Measurements from ENCODE around the gene GZMB. TPM values are rescaled to one million over a fixed set of nuclear protein-coding genes. Genes with fewer than 3 reads are reported as not detected.
A peak's percentile ranks its signal among the peaks of the same experiment; 100 is the strongest.

Gene GZMB
- 6,140 and 6,145 TPM in 2 replicates for total RNA-seq

DNA sequence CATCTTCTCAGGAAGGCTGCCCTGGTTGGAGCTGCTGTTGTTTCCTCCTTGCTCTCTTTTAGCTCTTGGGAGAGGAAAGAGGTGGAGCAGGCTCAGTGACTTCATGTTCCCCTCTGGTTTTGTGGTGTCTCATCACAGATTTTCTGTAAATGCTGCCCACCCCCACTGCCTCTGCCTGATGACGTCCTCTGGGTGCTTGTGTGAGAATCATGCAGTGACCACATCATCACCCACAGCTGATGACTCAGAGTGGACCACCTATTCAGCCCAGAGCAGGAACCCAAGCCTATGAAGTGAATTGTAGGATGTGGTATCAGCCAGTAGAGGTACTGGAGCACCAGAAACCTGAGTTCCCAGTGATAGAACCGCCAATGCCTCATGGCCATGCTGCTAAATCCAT is at the start of gene GZMB:
TSS of gene GZMB (minus strand) at position 33 of the 400 bp plus-strand sequence. CDS start at position 3, 30 bp downstream.
- Mint-ChIP-seq H3K27me3 (ENCODE audit: insufficient read depth) (no peaks in the 10 kb centered on the region), H3K36me3 (ENCODE audit: low read depth) (peaks cover 63% of the 10 kb centered on the region), H3K27ac (peak within 1 kb of the TSS; percentile 97), H3K9me3 (peaks cover 9% of the 10 kb centered on the region), H3K4me1 (ENCODE audit: low read depth) (peaks cover 85% of the 10 kb centered on the region), H3K4me3 (peak within 1 kb of the TSS; percentile 94)
- DNase-seq (ENCODE audit: low spot score): peak; percentile 76
- intact Hi-C loops (cut with micrococcal nuclease): loop anchor here (1.0 to 2.0 kb wide), 6 partner anchors 19 to 59 kb away; no protein-coding TSS in a partner anchor

- Mint-ChIP-seq H3K27ac (no peak overlapping the region), H3K27me3 (ENCODE audit: insufficient read depth) (no peaks in the 10 kb centered on the region), H3K9me3 (peaks cover 1% of the 10 kb centered on the region), H3K36me3 (ENCODE audit: low read depth) (peaks cover 6% of the 10 kb centered on the region), H3K4me3 (no peak overlapping the region), H3K4me1 (ENCODE audit: low read depth) (peaks cover 51% of the 10 kb centered on the region)
- intact Hi-C loops (cut with micrococcal nuclease): no loop called here
- DNase-seq (ENCODE audit: low spot score): no peak
Observed at GRCh38 chr14:24681056-24681455, 47.1 kb upstream of the GZMB start.

GRCh38 chr14:24680516-24680915 is 46.5 kb upstream of the GZMB start:
- H3K4me3 Mint-ChIP-seq: no peak overlapping the region
- intact Hi-C loops (cut with micrococcal nuclease): no loop called here
- no peak overlapping the region for H3K27ac Mint-ChIP-seq
- peaks cover 3% of the 10 kb centered on the region for H3K9me3 Mint-ChIP-seq
- H3K36me3 Mint-ChIP-seq (ENCODE audit: low read depth): peaks cover 8% of the 10 kb centered on the region
- DNase-seq (ENCODE audit: low spot score): no peak
- H3K27me3 Mint-ChIP-seq (ENCODE audit: insufficient read depth): no peaks in the 10 kb centered on the region
- peaks cover 55% of the 10 kb centered on the region for H3K4me1 Mint-ChIP-seq (ENCODE audit: low read depth)

DNA sequence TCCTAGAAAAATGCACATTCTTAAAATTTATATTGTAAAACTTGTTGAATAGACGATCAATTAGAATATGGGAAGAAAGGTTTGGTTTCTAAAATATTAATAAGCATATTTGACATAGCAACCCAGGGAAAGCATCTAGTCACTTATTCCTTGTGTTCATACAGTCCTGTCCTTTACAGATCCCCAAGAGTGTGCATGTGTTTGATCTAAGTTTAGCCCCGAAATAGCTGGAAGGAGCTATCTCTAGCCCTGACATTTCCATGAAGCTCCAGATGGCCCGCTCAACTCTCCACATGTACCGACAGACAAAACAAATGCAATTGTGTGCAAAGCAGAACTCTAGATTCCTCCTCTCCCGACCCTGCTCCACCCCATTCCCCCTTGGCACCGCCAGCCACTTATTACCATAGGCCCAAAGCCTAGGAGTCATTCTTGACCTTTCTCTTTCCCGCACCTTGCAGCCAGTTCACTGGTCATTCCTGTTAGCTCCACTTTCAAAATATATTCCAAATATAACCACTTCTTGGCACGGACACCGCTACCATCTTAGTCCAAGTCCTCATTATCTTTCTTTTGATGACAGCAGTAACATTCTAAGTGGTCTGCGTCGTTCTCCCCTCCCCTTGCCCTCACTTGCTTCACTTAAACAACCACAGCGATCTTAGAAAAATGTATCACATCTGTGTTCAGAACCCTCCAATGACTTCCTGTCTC is 45.4 kb upstream of the GZMB start:
- Mint-ChIP-seq H3K27ac (peak overlapping the region; percentile 64), H3K27me3 (ENCODE audit: insufficient read depth) (no peaks in the 10 kb centered on the region), H3K4me3 (peak overlapping the region; percentile 49), H3K9me3 (peaks cover 3% of the 10 kb centered on the region), H3K36me3 (ENCODE audit: low read depth) (peaks cover 6% of the 10 kb centered on the region), H3K4me1 (ENCODE audit: low read depth) (peaks cover 62% of the 10 kb centered on the region)
- intact Hi-C loops (cut with micrococcal nuclease): loop anchor here (1.0 to 10.0 kb wide), 5 partner anchors 14 to 345 kb away; partner anchors contain the start of genes ADCY4, GZMB and RIPK3
- DNase-seq (ENCODE audit: low spot score): no peak

DNA sequence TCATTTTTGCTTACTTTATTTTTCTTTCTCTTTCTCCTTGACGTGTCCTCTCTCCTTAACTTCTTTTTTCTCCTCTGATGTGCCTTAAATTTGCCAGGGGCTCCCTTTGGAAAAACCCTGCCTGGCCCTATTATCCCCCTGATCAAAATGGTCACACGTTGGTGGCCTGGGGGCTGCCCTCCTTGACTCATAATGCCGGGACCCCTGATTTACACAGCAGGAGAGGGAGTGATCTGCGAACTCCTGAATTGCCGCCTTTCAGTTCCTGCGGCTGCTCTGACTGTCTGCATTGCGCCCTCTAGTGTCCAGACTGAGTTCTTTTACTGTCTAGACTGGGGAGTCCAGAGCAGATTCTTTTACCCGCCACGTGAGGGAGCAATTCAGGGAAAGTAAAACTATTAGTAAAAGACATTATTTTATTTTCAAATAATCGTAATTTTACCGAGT is 44.8 kb upstream of the GZMB start:
- Mint-ChIP-seq H3K27me3 (ENCODE audit: insufficient read depth) (no peaks in the 10 kb centered on the region), H3K36me3 (ENCODE audit: low read depth) (peaks cover 6% of the 10 kb centered on the region), H3K9me3 (peaks cover 3% of the 10 kb centered on the region), H3K27ac (peak overlapping the region; percentile 94), H3K4me3 (peak overlapping the region; percentile 74), H3K4me1 (ENCODE audit: low read depth) (peaks cover 67% of the 10 kb centered on the region)
- DNase-seq (ENCODE audit: low spot score): peak; percentile 77
- intact Hi-C loops (cut with micrococcal nuclease): loop anchor here (1.0 to 10.0 kb wide), 6 partner anchors 14 to 344 kb away; partner anchors contain the start of genes ADCY4, GZMB and RIPK3

DNA sequence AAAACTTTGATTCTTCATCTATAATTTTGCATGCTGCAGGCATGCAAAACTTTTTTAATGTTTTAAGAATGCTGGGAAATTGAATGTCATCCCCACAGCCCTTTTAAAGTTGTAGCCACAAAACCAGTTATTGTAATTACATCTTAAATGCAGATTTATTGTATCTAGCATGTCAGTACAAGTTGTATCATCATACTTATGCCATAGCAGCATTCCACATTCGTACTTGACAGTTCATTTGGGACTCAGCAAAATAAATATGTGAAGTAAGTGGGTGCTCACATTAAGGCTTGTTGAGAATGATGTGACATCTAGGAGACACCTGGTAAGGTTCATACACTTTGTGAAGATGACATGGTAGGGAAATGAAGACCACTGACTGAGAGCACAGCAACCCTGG is 44.0 kb upstream of the GZMB start:
- H3K4me3 Mint-ChIP-seq: no peak overlapping the region
- no peaks in the 10 kb centered on the region for H3K27me3 Mint-ChIP-seq (ENCODE audit: insufficient read depth)
- peaks cover 6% of the 10 kb centered on the region for H3K36me3 Mint-ChIP-seq (ENCODE audit: low read depth)
- no peak for DNase-seq (ENCODE audit: low spot score)
- H3K4me1 Mint-ChIP-seq (ENCODE audit: low read depth): peaks cover 75% of the 10 kb centered on the region
- intact Hi-C loops (cut with micrococcal nuclease): loop anchor here (1.0 to 10.0 kb wide), 3 partner anchors 13 to 343 kb away; partner anchors contain the start of genes ADCY4 and RIPK3
- peaks cover 3% of the 10 kb centered on the region for H3K9me3 Mint-ChIP-seq
- peak overlapping the region; percentile 19 for H3K27ac Mint-ChIP-seq

DNA sequence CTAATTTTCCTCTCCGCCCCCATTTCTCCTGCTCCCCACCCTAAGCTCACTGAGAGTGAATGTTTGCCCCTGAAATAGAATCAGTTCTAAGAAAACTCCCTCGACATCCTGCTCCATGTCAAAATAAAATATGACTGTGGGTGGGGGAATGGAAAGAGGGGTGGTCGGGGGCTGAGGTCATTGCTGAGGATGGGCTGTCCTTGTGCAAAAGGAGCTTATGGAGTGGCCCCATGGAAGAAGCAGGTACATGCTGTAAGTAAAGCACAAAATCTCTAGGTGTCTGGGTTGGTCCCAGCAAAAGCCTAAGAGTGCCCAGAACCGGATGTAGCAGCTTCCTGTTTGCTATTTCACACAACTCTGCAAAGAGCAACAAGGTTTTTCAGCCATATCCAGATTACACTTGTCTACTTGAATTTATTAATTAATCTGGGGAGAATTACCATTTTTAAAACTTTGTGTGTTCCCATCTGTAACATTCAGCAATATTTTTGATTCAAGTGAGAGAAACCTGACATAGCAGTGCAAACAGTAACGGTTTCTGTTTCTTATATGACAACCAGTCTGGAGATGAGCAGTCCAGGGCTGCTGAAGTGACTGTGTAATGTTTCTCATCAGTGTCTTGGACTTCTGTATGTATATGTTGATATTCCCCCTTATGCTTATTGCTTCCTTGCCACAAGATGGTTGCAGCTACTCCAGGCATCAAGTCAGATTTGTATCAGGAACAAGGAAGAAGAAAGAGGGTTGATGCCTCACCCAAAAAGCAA is 40.4 kb upstream of the GZMB start:
- H3K4me1 Mint-ChIP-seq (ENCODE audit: low read depth): peaks cover 92% of the 10 kb centered on the region
- DNase-seq (ENCODE audit: low spot score): peak; percentile 55
- H3K36me3 Mint-ChIP-seq (ENCODE audit: low read depth): peaks cover 6% of the 10 kb centered on the region
- peak overlapping the region; percentile 98 for H3K27ac Mint-ChIP-seq
- intact Hi-C loops (cut with micrococcal nuclease): loop anchor here (1.0 to 10.0 kb wide), 6 partner anchors 19 to 340 kb away; partner anchors contain the start of genes ADCY4, GZMB, GZMH and RIPK3
- no peaks in the 10 kb centered on the region for H3K27me3 Mint-ChIP-seq (ENCODE audit: insufficient read depth)
- H3K9me3 Mint-ChIP-seq: peaks cover 3% of the 10 kb centered on the region
- peak overlapping the region; percentile 77 for H3K4me3 Mint-ChIP-seq

DNA sequence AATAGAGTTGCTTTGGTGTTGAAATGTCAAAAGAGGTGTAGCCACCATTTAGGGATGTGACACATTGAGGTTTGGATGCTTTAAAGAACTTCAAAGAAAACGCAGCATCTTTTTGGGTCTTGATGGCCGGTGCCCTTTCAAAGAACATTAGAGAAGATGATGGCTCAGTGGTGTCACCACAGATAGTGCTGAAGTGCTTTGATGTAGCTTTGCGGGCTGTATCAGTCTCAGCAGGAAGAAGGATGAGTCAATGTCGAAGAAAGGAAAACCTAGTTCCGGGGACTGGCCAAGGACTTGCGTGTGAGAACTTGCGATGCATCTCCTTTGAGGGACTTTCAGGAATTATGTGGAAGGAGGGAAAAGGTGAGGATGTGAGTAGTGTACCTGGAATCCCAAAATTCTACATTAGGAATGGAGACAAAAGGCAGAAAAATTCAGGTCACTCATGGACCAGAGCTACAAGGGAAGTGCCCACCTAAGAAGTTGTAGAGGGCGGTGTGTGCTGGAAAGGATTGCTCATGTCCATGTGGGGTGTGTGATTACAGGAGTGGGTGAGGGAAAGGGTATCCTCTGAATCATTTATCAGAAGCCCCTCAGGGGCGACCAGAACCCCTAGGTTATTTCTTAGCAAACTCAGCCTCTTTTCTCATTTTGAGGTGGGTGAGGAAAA is 39.7 kb upstream of the GZMB start:
- Mint-ChIP-seq H3K27ac (peak overlapping the region; percentile 98), H3K4me1 (ENCODE audit: low read depth) (peaks cover 89% of the 10 kb centered on the region), H3K9me3 (peaks cover 3% of the 10 kb centered on the region), H3K4me3 (peak overlapping the region; percentile 77), H3K36me3 (ENCODE audit: low read depth) (peaks cover 4% of the 10 kb centered on the region), H3K27me3 (ENCODE audit: insufficient read depth) (no peaks in the 10 kb centered on the region)
- intact Hi-C loops (cut with micrococcal nuclease): loop anchor here (1.0 to 10.0 kb wide), 8 partner anchors 8 to 339 kb away; partner anchors contain the start of genes ADCY4, GZMB, GZMH and RIPK3
- peak; percentile 74 for DNase-seq (ENCODE audit: low spot score)

GRCh38 chr14:24673059-24673458 is 39.1 kb upstream of the GZMB start:
- peaks cover 4% of the 10 kb centered on the region for H3K9me3 Mint-ChIP-seq
- no peak for DNase-seq (ENCODE audit: low spot score)
- peaks cover 4% of the 10 kb centered on the region for H3K36me3 Mint-ChIP-seq (ENCODE audit: low read depth)
- intact Hi-C loops (cut with micrococcal nuclease): loop anchor here (1.0 to 10.0 kb wide), 4 partner anchors 8 to 338 kb away; partner anchors contain the start of genes ADCY4 and RIPK3
- peak overlapping the region; percentile 98 for H3K27ac Mint-ChIP-seq
- H3K4me1 Mint-ChIP-seq (ENCODE audit: low read depth): peaks cover 89% of the 10 kb centered on the region
- H3K27me3 Mint-ChIP-seq (ENCODE audit: insufficient read depth): no peaks in the 10 kb centered on the region
- H3K4me3 Mint-ChIP-seq: peak overlapping the region; percentile 77

- Mint-ChIP-seq H3K36me3 (ENCODE audit: low read depth) (peaks cover 6% of the 10 kb centered on the region), H3K4me1 (ENCODE audit: low read depth) (peaks cover 87% of the 10 kb centered on the region), H3K4me3 (peak overlapping the region; percentile 54), H3K9me3 (peaks cover 4% of the 10 kb centered on the region), H3K27ac (peak overlapping the region; percentile 90), H3K27me3 (ENCODE audit: insufficient read depth) (no peaks in the 10 kb centered on the region)
- intact Hi-C loops (cut with micrococcal nuclease): loop anchor here (5.0 to 10.0 kb wide), 2 partner anchors 133 to 336 kb away; partner anchors contain the start of genes ADCY4 and RIPK3
- peak; percentile 28 for DNase-seq (ENCODE audit: low spot score)
Observed at GRCh38 chr14:24670594-24670993, 36.6 kb upstream of the GZMB start.

DNA sequence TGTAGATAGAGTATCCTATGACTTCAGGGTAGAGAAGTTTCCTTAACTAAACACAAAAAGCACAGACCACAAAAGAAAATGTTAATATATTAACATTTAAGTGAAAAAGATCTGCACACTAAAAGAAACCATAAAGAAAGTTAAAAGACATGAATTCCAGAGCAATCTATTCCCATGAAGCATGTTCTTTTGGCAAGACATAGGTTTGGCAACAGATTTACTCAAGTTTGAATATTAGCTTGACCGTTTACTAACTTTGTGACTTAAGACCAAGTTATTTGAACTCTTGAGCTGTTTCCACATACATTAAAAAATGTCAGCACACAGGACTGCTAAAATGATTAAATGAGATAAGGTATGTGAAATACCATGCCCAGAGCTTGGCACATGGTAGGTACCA is 35.7 kb upstream of the GZMB start:
- no peak for DNase-seq (ENCODE audit: low spot score)
- intact Hi-C loops (cut with micrococcal nuclease): loop anchor here (5.0 to 10.0 kb wide), 2 partner anchors 132 to 335 kb away; partner anchors contain the start of genes ADCY4 and RIPK3
- Mint-ChIP-seq H3K27ac (peak overlapping the region; percentile 68), H3K27me3 (ENCODE audit: insufficient read depth) (no peaks in the 10 kb centered on the region), H3K4me1 (ENCODE audit: low read depth) (peaks cover 87% of the 10 kb centered on the region), H3K9me3 (peaks cover 4% of the 10 kb centered on the region), H3K36me3 (ENCODE audit: low read depth) (peaks cover 6% of the 10 kb centered on the region), H3K4me3 (peak overlapping the region; percentile 2)

DNA sequence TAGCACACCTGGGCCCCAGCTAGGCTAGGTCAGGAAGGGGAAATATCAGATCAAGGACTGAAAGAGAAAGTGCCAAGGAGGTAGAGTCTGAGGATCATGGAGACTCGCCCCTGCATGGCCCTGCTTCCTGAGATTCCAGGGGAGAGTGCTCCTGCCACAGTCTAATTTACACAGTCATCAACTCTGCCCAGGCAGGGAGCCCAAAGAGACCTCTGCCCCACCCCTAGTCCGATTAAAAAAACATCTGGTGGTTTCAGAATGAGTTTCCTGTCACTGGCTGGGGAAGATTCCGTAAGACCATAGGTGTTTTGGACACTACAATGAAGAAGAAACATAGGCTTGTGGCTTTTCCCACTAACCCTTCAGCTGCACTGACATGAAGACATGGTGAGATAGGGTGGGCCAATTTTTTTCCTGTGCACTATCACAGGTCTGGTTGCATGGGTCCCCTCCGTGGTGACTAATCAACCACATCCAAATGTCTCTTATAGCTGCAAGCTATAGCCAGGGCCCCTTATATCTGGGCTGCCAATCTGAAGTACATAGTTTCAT is 31.5 kb upstream of the GZMB start:
- peak overlapping the region; percentile 62 for H3K4me3 Mint-ChIP-seq
- H3K36me3 Mint-ChIP-seq (ENCODE audit: low read depth): peaks cover 9% of the 10 kb centered on the region
- intact Hi-C loops (cut with micrococcal nuclease): loop anchor here (1.0 to 2.0 kb wide), 3 partner anchors 8 to 31 kb away; partner anchors contain the start of gene GZMB
- H3K27ac Mint-ChIP-seq: peak overlapping the region; percentile 85
- peak; percentile 38 for DNase-seq (ENCODE audit: low spot score)
- peaks cover 4% of the 10 kb centered on the region for H3K9me3 Mint-ChIP-seq
- H3K27me3 Mint-ChIP-seq (ENCODE audit: insufficient read depth): no peaks in the 10 kb centered on the region
- H3K4me1 Mint-ChIP-seq (ENCODE audit: low read depth): peaks cover 92% of the 10 kb centered on the region
